ENCODE results near the gene IWS1.
A peak's percentile ranks its signal among the peaks of the same experiment; 100 is the strongest.

The IWS1 gene

DNA sequence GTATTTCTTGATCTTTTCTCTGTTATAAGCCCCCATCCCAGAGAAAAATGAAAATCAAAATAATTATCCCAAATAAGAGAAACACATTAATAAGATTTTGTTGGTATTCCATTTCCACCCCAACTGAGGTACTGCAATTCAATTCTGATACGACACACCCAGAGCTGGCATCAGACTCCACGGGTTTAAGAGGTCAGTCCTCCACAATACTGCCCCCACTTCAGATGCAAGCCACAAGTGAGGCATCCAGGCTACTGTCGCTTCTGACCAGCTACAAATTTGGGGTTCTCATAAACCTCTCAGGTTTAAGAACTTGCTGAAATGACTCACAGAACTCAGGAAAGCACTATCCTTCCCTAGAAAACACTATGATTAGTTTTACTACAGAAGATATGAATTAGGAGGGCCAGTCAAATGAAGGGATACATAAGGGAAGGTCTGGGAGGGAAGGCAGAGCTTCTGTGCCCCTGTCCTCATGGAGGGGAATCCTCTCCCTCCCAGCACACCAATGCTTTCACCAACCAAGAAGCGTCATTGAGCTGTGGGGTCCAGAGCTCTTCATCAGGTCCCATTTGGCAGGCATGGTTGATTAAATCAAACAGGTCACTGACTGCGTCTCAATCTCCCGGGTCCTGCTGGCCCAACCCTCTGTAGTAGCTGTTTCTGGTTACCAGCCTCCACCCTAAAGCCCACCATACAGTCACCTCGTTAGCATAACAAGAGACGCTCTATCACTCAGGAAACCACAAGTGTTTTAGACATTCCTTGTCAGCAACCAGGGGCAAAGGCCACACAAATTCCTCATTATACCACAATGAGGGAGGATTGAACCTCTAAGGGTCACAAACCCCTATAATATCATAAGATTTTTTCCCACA lies 46.2 kb downstream of the IWS1 start:
- Histone ChIP-seq H3K4me3 (ENCODE audit: low read length) (no peak overlapping the region), H3F3A (ENCODE audit: insufficient read depth, low read length) (no peaks in the 10 kb centered on the region), H3K4me2 (ENCODE audit: low read depth, low read length) (no peak overlapping the region), H3K9me2 (replicated peaks; ENCODE audit: insufficient read depth, low read length) (no peaks in the 10 kb centered on the region), H3K27ac (ENCODE audit: low read length) (no peak overlapping the region), H3K79me2 (ENCODE audit: low read length) (no peaks in the 10 kb centered on the region), H3K27me3 (replicated peaks; ENCODE audit: insufficient read depth, low read length) (no peaks in the 10 kb centered on the region), H3K4me1 (ENCODE audit: low read length) (no peaks in the 10 kb centered on the region), H4K20me1 (ENCODE audit: insufficient read depth, low read length) (no peaks in the 10 kb centered on the region), H3K36me3 (replicated peaks; ENCODE audit: insufficient read depth, low read length) (0 out of 2 replicates have a peak, but pooled peaks cover 5% of the 10 kb centered on the region), H2AFZ (ENCODE audit: low read length) (no peak overlapping the region), H3K9me3 (replicated peaks; ENCODE audit: insufficient read depth, low read length) (no peaks in the 10 kb centered on the region), H3K9ac (ENCODE audit: low read length) (no peak overlapping the region)
- TF ChIP-seq, protein P1, sequence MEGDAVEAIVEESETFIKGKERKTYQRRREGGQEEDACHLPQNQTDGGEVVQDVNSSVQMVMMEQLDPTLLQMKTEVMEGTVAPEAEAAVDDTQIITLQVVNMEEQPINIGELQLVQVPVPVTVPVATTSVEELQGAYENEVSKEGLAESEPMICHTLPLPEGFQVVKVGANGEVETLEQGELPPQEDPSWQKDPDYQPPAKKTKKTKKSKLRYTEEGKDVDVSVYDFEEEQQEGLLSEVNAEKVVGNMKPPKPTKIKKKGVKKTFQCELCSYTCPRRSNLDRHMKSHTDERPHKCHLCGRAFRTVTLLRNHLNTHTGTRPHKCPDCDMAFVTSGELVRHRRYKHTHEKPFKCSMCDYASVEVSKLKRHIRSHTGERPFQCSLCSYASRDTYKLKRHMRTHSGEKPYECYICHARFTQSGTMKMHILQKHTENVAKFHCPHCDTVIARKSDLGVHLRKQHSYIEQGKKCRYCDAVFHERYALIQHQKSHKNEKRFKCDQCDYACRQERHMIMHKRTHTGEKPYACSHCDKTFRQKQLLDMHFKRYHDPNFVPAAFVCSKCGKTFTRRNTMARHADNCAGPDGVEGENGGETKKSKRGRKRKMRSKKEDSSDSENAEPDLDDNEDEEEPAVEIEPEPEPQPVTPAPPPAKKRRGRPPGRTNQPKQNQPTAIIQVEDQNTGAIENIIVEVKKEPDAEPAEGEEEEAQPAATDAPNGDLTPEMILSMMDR (IDR thresholded peaks at IDR 0.05; ENCODE audit: low read length), result no peak
- no peak for TF ChIP-seq EZH2 (optimal IDR thresholded peaks at IDR 0.05; ENCODE audit: low read depth, low read length)
- TF ChIP-seq EZH2phosphoT487 (IDR thresholded peaks at IDR 0.05; ENCODE audit: low read length), result no peak
- no peak for DNase-seq

DNA sequence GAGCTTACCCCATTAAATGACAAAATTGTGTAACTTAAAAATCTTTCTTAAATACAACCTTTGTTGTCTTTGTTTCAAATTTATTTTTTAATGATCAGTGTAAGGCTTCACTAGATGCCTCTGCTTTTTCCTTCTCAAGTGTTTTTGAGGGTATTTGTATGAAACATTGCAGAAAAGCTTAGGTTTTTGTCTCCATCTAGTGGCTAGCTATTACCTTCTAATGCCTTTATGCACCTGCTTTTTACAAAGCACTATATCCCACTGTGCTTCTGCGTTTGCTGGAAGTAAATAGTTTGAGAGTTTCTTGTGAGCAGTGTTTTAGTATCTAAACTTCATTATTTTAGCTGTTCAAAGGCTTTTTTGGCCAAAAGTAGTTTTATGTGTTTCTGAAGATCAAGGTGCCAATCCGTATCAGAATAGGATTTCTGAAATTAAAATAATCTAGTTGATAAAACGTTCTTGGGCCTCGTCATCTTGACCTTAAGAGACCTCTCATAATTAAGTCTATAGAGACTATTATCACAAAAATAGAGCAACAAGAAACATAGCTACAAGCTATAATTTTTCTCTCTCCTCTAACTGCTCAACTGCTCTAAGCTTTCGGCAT lies 47.0 kb downstream of the IWS1 start:
- H3K4me2 ChIP-seq (ENCODE audit: low read depth, low read length), result no peak overlapping the region
- no peaks in the 10 kb centered on the region for H3F3A ChIP-seq (ENCODE audit: insufficient read depth, low read length)
- H3K36me3 ChIP-seq (replicated peaks; ENCODE audit: insufficient read depth, low read length), result 0 out of 2 replicates have a peak, but pooled peaks cover 5% of the 10 kb centered on the region
- no peaks in the 10 kb centered on the region for H3K9me3 ChIP-seq (replicated peaks; ENCODE audit: insufficient read depth, low read length)
- H3K79me2 ChIP-seq (ENCODE audit: low read length), result no peaks in the 10 kb centered on the region
- DNase-seq, result peak; percentile 60
- H3K9me2 ChIP-seq (replicated peaks; ENCODE audit: insufficient read depth, low read length), result no peaks in the 10 kb centered on the region
- H3K27me3 ChIP-seq (replicated peaks; ENCODE audit: insufficient read depth, low read length), result no peaks in the 10 kb centered on the region
- H3K9ac ChIP-seq (ENCODE audit: low read length), result no peak overlapping the region
- no peak overlapping the region for H3K4me3 ChIP-seq (ENCODE audit: low read length)
- no peak for TF ChIP-seq EZH2 (optimal IDR thresholded peaks at IDR 0.05; ENCODE audit: low read depth, low read length)
- TF ChIP-seq, protein P1 (IDR thresholded peaks at IDR 0.05; ENCODE audit: low read length), result peak; percentile 69
- no peaks in the 10 kb centered on the region for H4K20me1 ChIP-seq (ENCODE audit: insufficient read depth, low read length)
- H2AFZ ChIP-seq (ENCODE audit: low read length), result no peak overlapping the region
- H3K4me1 ChIP-seq (ENCODE audit: low read length), result no peaks in the 10 kb centered on the region
- no peak overlapping the region for H3K27ac ChIP-seq (ENCODE audit: low read length)

DNA sequence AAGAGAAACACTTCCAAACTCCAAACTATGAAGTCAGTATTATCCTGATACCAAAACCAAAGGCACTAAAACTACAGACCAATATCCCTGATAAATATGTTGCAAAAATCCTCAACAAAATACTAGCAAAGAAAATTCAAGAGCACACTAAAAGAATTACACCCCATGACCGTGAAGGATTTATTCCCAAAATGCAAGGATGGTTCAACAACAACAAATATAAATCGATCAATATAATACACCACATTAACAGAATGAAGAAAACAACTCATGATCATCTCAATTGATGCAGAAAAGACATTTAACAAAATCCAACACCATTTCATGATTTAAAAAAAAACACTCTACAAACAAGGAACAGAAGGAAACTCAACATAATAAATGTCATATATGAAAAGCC lies 50.5 kb downstream of the IWS1 start:
- no peak overlapping the region for H2AFZ ChIP-seq (ENCODE audit: low read length)
- H3K9me3 ChIP-seq (replicated peaks; ENCODE audit: insufficient read depth, low read length), result no peaks in the 10 kb centered on the region
- TF ChIP-seq EZH2 (optimal IDR thresholded peaks at IDR 0.05; ENCODE audit: low read depth, low read length) (no peak), EZH2phosphoT487 (IDR thresholded peaks at IDR 0.05; ENCODE audit: low read length) (no peak)
- TF ChIP-seq, protein P1 (IDR thresholded peaks at IDR 0.05; ENCODE audit: low read length), result no peak
- no peak overlapping the region for H3K27ac ChIP-seq (ENCODE audit: low read length)
- no peak for DNase-seq
- no peak overlapping the region for H3K9ac ChIP-seq (ENCODE audit: low read length)
- no peaks in the 10 kb centered on the region for H3K36me3 ChIP-seq (replicated peaks; ENCODE audit: insufficient read depth, low read length)
- H3K4me2 ChIP-seq (ENCODE audit: low read depth, low read length), result no peak overlapping the region
- no peak overlapping the region for H3K4me3 ChIP-seq (ENCODE audit: low read length)
- H3K9me2 ChIP-seq (replicated peaks; ENCODE audit: insufficient read depth, low read length), result no peaks in the 10 kb centered on the region
- no peaks in the 10 kb centered on the region for H4K20me1 ChIP-seq (ENCODE audit: insufficient read depth, low read length)
- no peaks in the 10 kb centered on the region for H3K4me1 ChIP-seq (ENCODE audit: low read length)
- H3F3A ChIP-seq (ENCODE audit: insufficient read depth, low read length), result no peaks in the 10 kb centered on the region
- no peaks in the 10 kb centered on the region for H3K27me3 ChIP-seq (replicated peaks; ENCODE audit: insufficient read depth, low read length)
- no peaks in the 10 kb centered on the region for H3K79me2 ChIP-seq (ENCODE audit: low read length)
